Nephron (organoid): ENCODE results near the gene SLC48A1.
A peak's percentile ranks its signal among the peaks of the same experiment; 100 is the strongest.

Source experiments
- H3K27ac Mint-ChIP-seq, 3 experiments: 2 replicates each; pipeline ENCODE4 v1.8.0; 2020; ENCODE audit warnings: mixed read lengths in 3 of 3, mild to moderate bottlenecking in 2 of 3, moderate library complexity in 1 of 3
- H3K27me3 Mint-ChIP-seq: 2 replicates; pipeline ENCODE4 v1.8.0; 2021; ENCODE audit warnings: low read depth, mild to moderate bottlenecking, moderate library complexity, mixed read lengths
- H3K36me3 Mint-ChIP-seq: 2 replicates; pipeline ENCODE4 v1.8.0; 2020; ENCODE audit warnings: low read depth, mixed read lengths
- H3K4me1 Mint-ChIP-seq: 2 replicates; pipeline ENCODE4 v1.8.0; 2020; ENCODE audit warnings: mixed read lengths
- H3K4me3 Mint-ChIP-seq, 3 experiments: 2 replicates each; pipeline ENCODE4 v1.8.0; 2020; ENCODE audit warnings: mild to moderate bottlenecking in 3 of 3, mixed read lengths in 3 of 3, moderate library complexity in 2 of 3
- H3K9me3 Mint-ChIP-seq: 2 replicates; pipeline ENCODE4 v1.8.0; 2020; ENCODE audit warnings: mixed read lengths
- CTCF ChIP-seq, 3 experiments: fragments of 200-600 bp; sonication (generic); IDR thresholded peaks; one replicate each; pipeline ENCODE4 v1.5.0; 2021; ENCODE audit warnings: antibody characterized with exemption in 3 of 3; ENCODE audit not compliant: unreplicated experiment in 3 of 3

Gene SLC48A1

GRCh38 chr12:47773062-47773857 is at the start of gene SLC48A1:
SLC48A1 (plus strand) TSS chr12:47773238; CDS start chr12:47773305, 67 bp downstream.
- peaks cover 12% of the 10 kb centered on the region for H3K27me3 Mint-ChIP-seq
- peak within 1 kb of the TSS; percentile 75 to 89 (median 89) for H3K27ac Mint-ChIP-seq
- peaks cover 22% of the 10 kb centered on the region for H3K4me1 Mint-ChIP-seq
- H3K4me3 Mint-ChIP-seq = peak within 1 kb of the TSS; percentile 93 to 97 (median 95)
- H3K9me3 Mint-ChIP-seq = no peaks in the 10 kb centered on the region
- peak in 1 of 3 experiments; percentile 24 for TF ChIP-seq CTCF (IDR thresholded peaks at IDR 0.05; ENCODE audit: unreplicated experiment in 3 of 3)
- H3K36me3 Mint-ChIP-seq = no peaks in the 10 kb centered on the region

- Mint-ChIP-seq H3K36me3 (no peaks in the 10 kb centered on the region), H3K27me3 (peaks cover 9% of the 10 kb centered on the region), H3K9me3 (no peaks in the 10 kb centered on the region), H3K4me1 (peaks cover 27% of the 10 kb centered on the region), H3K4me3 (no peak within 1 kb of the TSS), H3K27ac (peak within 1 kb of the TSS in 2 of 3 experiments; percentile 58 to 72)
- TF ChIP-seq CTCF (IDR thresholded peaks at IDR 0.05; ENCODE audit: unreplicated experiment in 3 of 3) = no peak
Measured at GRCh38 chr12:47725091-47725772, 47.8 kb upstream of the SLC48A1 start, which contains the start of gene ENDOU. ENDOU (minus strand) TSS chr12:47725490; CDS start chr12:47725413, 77 bp downstream.

GRCh38 chr12:47725893-47726292 is 47.1 kb upstream of the SLC48A1 start:
- peak overlapping the region in 2 of 3 experiments; percentile 58 to 72 for H3K27ac Mint-ChIP-seq
- H3K4me1 Mint-ChIP-seq = peaks cover 30% of the 10 kb centered on the region
- no peak overlapping the region for H3K4me3 Mint-ChIP-seq
- H3K27me3 Mint-ChIP-seq = peaks cover 9% of the 10 kb centered on the region
- no peaks in the 10 kb centered on the region for H3K36me3 Mint-ChIP-seq
- no peaks in the 10 kb centered on the region for H3K9me3 Mint-ChIP-seq
- TF ChIP-seq CTCF (IDR thresholded peaks at IDR 0.05; ENCODE audit: unreplicated experiment in 3 of 3) = no peak

- peaks cover 38% of the 10 kb centered on the region for H3K4me1 Mint-ChIP-seq
- no peak for TF ChIP-seq CTCF (IDR thresholded peaks at IDR 0.05; ENCODE audit: unreplicated experiment in 3 of 3)
- no peaks in the 10 kb centered on the region for H3K36me3 Mint-ChIP-seq
- peaks cover 6% of the 10 kb centered on the region for H3K27me3 Mint-ChIP-seq
- no peaks in the 10 kb centered on the region for H3K9me3 Mint-ChIP-seq
- no peak overlapping the region for H3K4me3 Mint-ChIP-seq
- peak overlapping the region in 2 of 3 experiments; percentile 3 to 72 for H3K27ac Mint-ChIP-seq
Measured at GRCh38 chr12:47729233-47729632, 43.8 kb upstream of the SLC48A1 start.

GRCh38 chr12:47730341-47730744 is 42.7 kb upstream of the SLC48A1 start:
- Mint-ChIP-seq H3K27me3 (no peaks in the 10 kb centered on the region), H3K36me3 (no peaks in the 10 kb centered on the region), H3K9me3 (no peaks in the 10 kb centered on the region), H3K4me3 (no peak overlapping the region), H3K27ac (peak overlapping the region in 2 of 3 experiments; percentile 29 to 35), H3K4me1 (peaks cover 49% of the 10 kb centered on the region)
- TF ChIP-seq CTCF (IDR thresholded peaks at IDR 0.05; ENCODE audit: unreplicated experiment in 3 of 3) = no peak
